Ascending aorta (tissue), 2 donors: ENCODE measurements around the gene ESAM. TPM values are rescaled to one million over a fixed set of nuclear protein-coding genes. Genes with fewer than 3 reads are reported as not detected.

Source experiments
- DNase-seq, 2 donors: peaks; one replicate each; pipeline ENCODE4 v3.0.0-alpha.2; 2019; ENCODE audit warnings: low spot score in 2 of 2
- H3K27ac ChIP-seq, 2 donors: fragments of 200-600 bp; sonication (generic); one replicate each; pipeline ENCODE4 v1.5.1; 2016 to 2017; ENCODE audit warnings: mild to moderate bottlenecking in 1 of 2
- H3K27me3 ChIP-seq: fragments of 200-600 bp; sonication (generic); one replicate; pipeline ENCODE4 v1.5.1; 2017
- H3K36me3 ChIP-seq, 2 donors: fragments of 200-600 bp; sonication (generic); one replicate each; pipeline ENCODE4 v1.5.1; 2016
- H3K4me1 ChIP-seq, 2 donors: fragments of 200-600 bp; sonication (generic); one replicate each; pipeline ENCODE4 v1.5.1; 2016 to 2017; ENCODE audit warnings: mild to moderate bottlenecking in 1 of 2
- H3K4me3 ChIP-seq, 2 donors: fragments of 200-600 bp; sonication (generic); one replicate each; pipeline ENCODE4 v1.5.1; 2016 to 2017; ENCODE audit warnings: mild to moderate bottlenecking in 1 of 2
- H3K9me3 ChIP-seq, 2 donors: fragments of 200-600 bp; sonication (generic); one replicate each; pipeline ENCODE4 v1.5.1; 2016
- CTCF ChIP-seq, 3 experiments: fragments of 200-600 bp in 2 of 3; fragments of 450-650 bp in 1 of 3; sonication (generic) in 2 of 3; IDR thresholded peaks; one replicate each; pipeline ENCODE4 v1.5.1; 2016 to 2019; ENCODE audit warnings: antibody characterized with exemption in 3 of 3, mild to moderate bottlenecking in 1 of 3, moderate library complexity in 1 of 3
- intact Hi-C: fragments of 100-400 bp; cut with DNase I; formaldehyde crosslinking; loops from one replicate; pipeline ENCODE4 v1.15.1; 2023
- total RNA-seq: library from RNA; depleted of rRNA; stranded (reverse); fragments of >200 nt; gene quantifications from one replicate; pipeline ENCODE4 v1.1.0, GENCODE V29; 2016

Gene ESAM
- total RNA-seq, 1 donor from 2014 or later, result 257 TPM

- intact Hi-C loops, result loop anchor here (5.0 kb wide), 1 partner anchor 97 kb away; no protein-coding TSS in a partner anchor
- TF ChIP-seq CTCF (IDR thresholded peaks at IDR 0.05), result peak; percentile 48 to 56 (median 52)
- Histone ChIP-seq H3K36me3 (no peaks in the 10 kb centered on the region), H3K27ac (peak overlapping the region; percentile 28 to 78), H3K4me3 (peak overlapping the region; percentile 63 to 89), H3K4me1 (peaks cover 13% of the 10 kb centered on the region in 2 donors), H3K9me3 (no peaks in the 10 kb centered on the region), H3K27me3 (peaks cover 3% of the 10 kb centered on the region)
- no peak for DNase-seq
Observed at GRCh38 chr11:124740277-124740882, 21.7 kb downstream of the ESAM start.

GRCh38 chr11:124739479-124740276, 22.4 kb downstream of the ESAM start, which contains the start of gene NRGN:
Gene NRGN, plus strand, starts transcription at chr11:124739942. Its CDS starts 143 bp downstream, at chr11:124740085.
- peak; percentile 76 to 94 for DNase-seq
- intact Hi-C loops, result loop anchor here (1.0 to 5.0 kb wide), 3 partner anchors 21 to 98 kb away; partner anchors contain the start of genes SIAE and SPA17

GRCh38 chr11:124738713-124739478, 23.2 kb downstream of the ESAM start:
- peaks cover 13% of the 10 kb centered on the region in 2 donors for H3K4me1 ChIP-seq
- TF ChIP-seq CTCF (IDR thresholded peaks at IDR 0.05), result no peak
- no peaks in the 10 kb centered on the region for H3K27me3 ChIP-seq
- DNase-seq, result no peak
- H3K9me3 ChIP-seq, result no peaks in the 10 kb centered on the region
- intact Hi-C loops, result loop anchor here (1.0 kb wide), 2 partner anchors 21 to 66 kb away; partner anchors contain the start of genes SIAE and SPA17
- peak overlapping the region in 1 of 2 donors; percentile 89 for H3K4me3 ChIP-seq
- no peaks in the 10 kb centered on the region for H3K36me3 ChIP-seq
- peak overlapping the region in 1 of 2 donors; percentile 56 for H3K27ac ChIP-seq

More at GRCh38 chr11:124739479-124740276, 22.4 kb downstream of the ESAM start, which contains the start of gene NRGN:
- Histone ChIP-seq H3K9me3 (no peaks in the 10 kb centered on the region), H3K4me3 (peak within 1 kb of the TSS; percentile 63 to 89), H3K4me1 (peaks cover 13% of the 10 kb centered on the region in 2 donors), H3K36me3 (no peaks in the 10 kb centered on the region), H3K27ac (peak within 1 kb of the TSS; percentile 28 to 78), H3K27me3 (no peaks in the 10 kb centered on the region)
- no peak for TF ChIP-seq CTCF (IDR thresholded peaks at IDR 0.05)

GRCh38 chr11:124737638-124738305, 24.3 kb downstream of the ESAM start:
- Histone ChIP-seq H3K27ac (no peak overlapping the region), H3K4me3 (no peak overlapping the region), H3K36me3 (no peaks in the 10 kb centered on the region), H3K27me3 (no peaks in the 10 kb centered on the region), H3K9me3 (no peaks in the 10 kb centered on the region), H3K4me1 (peaks cover 13% of the 10 kb centered on the region in 2 donors)
- TF ChIP-seq CTCF (IDR thresholded peaks at IDR 0.05), result no peak
- intact Hi-C loops, result loop anchor here (2.0 kb wide), 1 partner anchor 19 kb away; no protein-coding TSS in a partner anchor
- DNase-seq, result no peak

GRCh38 chr11:124736736-124737135, 25.4 kb downstream of the ESAM start:
- H3K27ac ChIP-seq, result peak overlapping the region in 1 of 2 donors; percentile 12
- peaks cover 13% of the 10 kb centered on the region in 2 donors for H3K4me1 ChIP-seq
- no peak overlapping the region for H3K4me3 ChIP-seq
- DNase-seq, result no peak
- no peak for TF ChIP-seq CTCF (IDR thresholded peaks at IDR 0.05)
- H3K27me3 ChIP-seq, result no peaks in the 10 kb centered on the region
- intact Hi-C loops, result loop anchor here (2.0 kb wide), 1 partner anchor 18 kb away; no protein-coding TSS in a partner anchor
- H3K9me3 ChIP-seq, result no peaks in the 10 kb centered on the region
- H3K36me3 ChIP-seq, result no peaks in the 10 kb centered on the region
